Measurements from ENCODE around the gene TEX35. TPM values are rescaled to one million over a fixed set of nuclear protein-coding genes. Genes with fewer than 3 reads are reported as not detected.

Gene TEX35
- total and polyA plus RNA-seq, 10 of the 15 experiments (the other 5 are each of a cell fraction or from before 2014, with no cell fraction given) = not detected

GRCh38 chr1:178571807-178572206 lies 58.9 kb downstream of the TEX35 start (continued):
- TF ChIP-seq NFYA (IDR thresholded peaks at IDR 0.05; ENCODE audit: borderline replicate concordance, low read depth, low read length) (no peak), IKZF1 (conservative IDR thresholded peaks at IDR 0.05) (no peak), ZNF622 (IDR thresholded peaks at IDR 0.05) (no peak)

Small RNAs within 50 kb of the gene (small RNA-seq; reads per million reads assigned to genes)
- gene RF00017 (not detected), gene RNA5SP69 (not detected)

Other genes with a start within 250 kb of the TEX35 start
- gene CLEC20A, start 16.1 kb upstream of the TEX35 start, total RNA-seq (2014; rRNA removed) = not detected in 2 replicates
- not detected in 2 replicates for gene CLEC20A, start 16.1 kb upstream of the TEX35 start, total RNA-seq (2014; rRNA removed; fragmentation: Illumina TruSeq; extraction: Trizol)
- not detected in 2 replicates for gene CLEC20A, start 16.1 kb upstream of the TEX35 start, total RNA-seq (2021)
- not detected in 2 replicates for gene CLEC20A, start 16.1 kb upstream of the TEX35 start, polyA plus RNA-seq (2011; rRNA removed)
- gene CLEC20A, start 16.1 kb upstream of the TEX35 start, polyA plus RNA-seq (2014; fragmentation: Illumina TruSeq; extraction: Trizol) = not detected in 2 replicates
- gene CLEC20A, start 16.1 kb upstream of the TEX35 start, polyA plus RNA-seq (2014; fragmentation: Nextera tagmentation; extraction: Ambion mirVana) = not detected
- not detected in 2 replicates for gene CLEC20A, start 16.1 kb upstream of the TEX35 start, polyA plus RNA-seq (2014; rRNA removed)
- not detected for gene CLEC20A, start 16.1 kb upstream of the TEX35 start, polyA plus RNA-seq (2016; fragmentation: Nextera tagmentation; extraction: Ambion mirVana)
- 2.6 and 3.7 TPM in 2 replicates for gene RALGPS2, start 212.1 kb downstream of the TEX35 start, total RNA-seq (2014; rRNA removed)
- 2.4 and 2.8 TPM in 2 replicates for gene RALGPS2, start 212.1 kb downstream of the TEX35 start, total RNA-seq (2014; rRNA removed; fragmentation: Illumina TruSeq; extraction: Trizol)
- 1.8 and 2.7 TPM in 2 replicates for gene RALGPS2, start 212.1 kb downstream of the TEX35 start, total RNA-seq (2021)
- 0.14 and 0.46 TPM in 2 replicates for gene RALGPS2, start 212.1 kb downstream of the TEX35 start, polyA plus RNA-seq (2011; rRNA removed)
- gene RALGPS2, start 212.1 kb downstream of the TEX35 start, polyA plus RNA-seq (2014; fragmentation: Illumina TruSeq; extraction: Trizol) = 1.7 and 2.2 TPM in 2 replicates
- under 1 TPM; 0.08 to 0.38 TPM for gene RALGPS2, start 212.1 kb downstream of the TEX35 start, polyA plus RNA-seq (2014; fragmentation: Nextera tagmentation; extraction: Ambion mirVana)
- gene RALGPS2, start 212.1 kb downstream of the TEX35 start, polyA plus RNA-seq (2014; rRNA removed) = 0.58 and 2.8 TPM in 2 replicates
- under 1 TPM; 0.43 TPM for gene RALGPS2, start 212.1 kb downstream of the TEX35 start, polyA plus RNA-seq (2016; fragmentation: Nextera tagmentation; extraction: Ambion mirVana)

All from GM12878 (cell line).